NCI-H748 (cell line): ENCODE results near the gene ZNF300.
A peak's percentile ranks its signal among the peaks of the same experiment; 100 is the strongest.
"Not testable (repeated sequence)": the region's sequence is repeated elsewhere in the genome, so short reads cannot be mapped to it uniquely, and the experiment has no call there.

ENCODE experiments used
- DNase-seq: peaks from one replicate; lab custom pipeline; 2025; ENCODE audit not compliant: unreplicated experiment; lab: John Stamatoyannopoulos, UW

The ZNF300 gene

GRCh38 chr5:150904479-150905311 lies at the start of gene ZNF300:
ZNF300 (minus strand) TSS chr5:150904980; CDS start chr5:150903155, 1,825 bp downstream.
- DNase-seq: peak; percentile 97

GRCh38 chr5:150948539-150948938 lies 43.8 kb upstream of the ZNF300 start:
- no peak for DNase-seq

- DNase-seq: no peak
Observed at GRCh38 chr5:150946351-150946905, 41.6 kb upstream of the ZNF300 start.

GRCh38 chr5:150945947-150946346 lies 41.2 kb upstream of the ZNF300 start:
- no peak for DNase-seq

- no peak for DNase-seq
Observed at GRCh38 chr5:150945486-150945885, 40.7 kb upstream of the ZNF300 start.

GRCh38 chr5:150931368-150931965 lies 26.7 kb upstream of the ZNF300 start:
- no peak for DNase-seq

- DNase-seq: no peak
Observed at GRCh38 chr5:150918613-150919012, 13.8 kb upstream of the ZNF300 start.

GRCh38 chr5:150912312-150912814 lies 7.6 kb upstream of the ZNF300 start:
- DNase-seq: no peak

- DNase-seq: no peak
Observed at GRCh38 chr5:150905312-150905683, 518 bp upstream of the ZNF300 start.

GRCh38 chr5:150901446-150901845 lies 3.3 kb downstream of the ZNF300 start:
- no peak for DNase-seq

GRCh38 chr5:150895431-150896428 lies 9.1 kb downstream of the ZNF300 start:
- DNase-seq: no peak

- DNase-seq: no peak
Observed at GRCh38 chr5:150879358-150879757, 25.4 kb downstream of the ZNF300 start.

- DNase-seq: no peak
Observed at GRCh38 chr5:150862070-150862469, 42.7 kb downstream of the ZNF300 start.

- no peak for DNase-seq
Observed at GRCh38 chr5:150860246-150860821, 44.4 kb downstream of the ZNF300 start.

- DNase-seq: not testable (repeated sequence)
Observed at GRCh38 chr5:150856700-150857099, 48.1 kb downstream of the ZNF300 start.

- DNase-seq: no peak
Observed at GRCh38 chr5:150853561-150853960, 51.2 kb downstream of the ZNF300 start.

GRCh38 chr5:150851039-150851438 lies 53.7 kb downstream of the ZNF300 start:
- DNase-seq: no peak

GRCh38 chr5:150848271-150848670 lies 56.5 kb downstream of the ZNF300 start:
- DNase-seq: no peak

- no peak for DNase-seq
Observed at GRCh38 chr5:150847334-150847695, 57.5 kb downstream of the ZNF300 start.

GRCh38 chr5:150846654-150847333 lies 58.0 kb downstream of the ZNF300 start:
- peak; percentile 83 for DNase-seq
